Esophagus muscularis mucosa (tissue), 4 donors: ENCODE data around the gene XYLT1. TPM values are rescaled to one million over a fixed set of nuclear protein-coding genes. Genes with fewer than 3 reads are reported as not detected.

Experiments
- DNase-seq: peaks from one replicate; pipeline ENCODE4 v3.0.0-alpha.2; 2017; ENCODE audit errors: extremely low spot score
- H3K27ac ChIP-seq, 4 donors: fragments of 200-600 bp; sonication (generic); replicated peaks in 1 of 4; 1 replicate in 3 of 4; 2 replicates in 1 of 4; pipeline ENCODE4 v1.5.1; 2016 to 2019; ENCODE audit warnings: mild to moderate bottlenecking in 1 of 4
- H3K27me3 ChIP-seq, 4 donors: fragments of 200-600 bp; sonication (generic); one replicate each; pipeline versions ENCODE4 v1.5.1 to v1.6.0; 2016 to 2019
- H3K36me3 ChIP-seq, 4 donors: fragments of 200-600 bp; sonication (generic); one replicate each; pipeline ENCODE4 v1.5.1; 2016 to 2019
- H3K4me1 ChIP-seq, 4 donors: fragments of 200-600 bp; sonication (generic); one replicate each; pipeline ENCODE4 v1.5.1; 2016 to 2019
- H3K4me3 ChIP-seq, 4 donors: fragments of 200-600 bp; sonication (generic); 1 replicate in 2 of 4; 2 replicates in 2 of 4; pipeline ENCODE4 v1.5.1; 2016 to 2019; ENCODE audit warnings: mild to moderate bottlenecking in 4 of 4, moderate library complexity in 1 of 4
- H3K9me3 ChIP-seq, 4 donors: fragments of 200-600 bp; sonication (generic); 1 replicate in 3 of 4; 2 replicates in 1 of 4; pipeline ENCODE4 v1.5.1; 2016 to 2019
- EP300 ChIP-seq: sonication (generic); formaldehyde crosslinking; IDR thresholded peaks from one replicate; pipeline ENCODE4 v1.6.1; 2017; ENCODE audit warnings: antibody characterized with exemption
- POLR2A ChIP-seq: fragments of 450-650 bp; IDR thresholded peaks from one replicate; pipeline ENCODE4 v1.6.1; 2017; ENCODE audit warnings: antibody characterized with exemption, moderate library complexity, mild to moderate bottlenecking, low read depth
- POLR2AphosphoS5 ChIP-seq, 2 donors: sonication (generic); formaldehyde crosslinking; IDR thresholded peaks; one replicate each; pipeline ENCODE4 v1.6.1; 2017; ENCODE audit warnings: antibody characterized with exemption in 2 of 2
- WGBS: methylation state at CpG from one replicate; pipeline ENCODE4 v1.1.5; 2018; 5-methylcytosine and 5-hydroxymethylcytosine counted together
- intact Hi-C: fragments of 100-400 bp; cut with DNase I; formaldehyde crosslinking; loops from one replicate; pipeline ENCODE4 v1.15.1; 2023
- total RNA-seq, 4 donors: library from RNA; depleted of rRNA; stranded (reverse); fragments of >200 nt; gene quantifications; one replicate each; pipeline versions ENCODE4 v1.1.0 to v1.2.1, GENCODE V29; 2016
- TF ChIP-seq, protein P1 (sequence below), 3 experiments: fragments of 200-600 bp in 2 of 3; fragments of 450-650 bp in 1 of 3; sonication (generic) in 2 of 3; IDR thresholded peaks; one replicate each; pipeline ENCODE4 v1.5.1; 2017 to 2019; ENCODE audit warnings: antibody characterized with exemption in 3 of 3, mild to moderate bottlenecking in 2 of 3, moderate library complexity in 1 of 3

Gene XYLT1
- total RNA-seq, 4 donors from 2014 or later, result 25.2 to 57.1 (median 33.5) TPM

DNA sequence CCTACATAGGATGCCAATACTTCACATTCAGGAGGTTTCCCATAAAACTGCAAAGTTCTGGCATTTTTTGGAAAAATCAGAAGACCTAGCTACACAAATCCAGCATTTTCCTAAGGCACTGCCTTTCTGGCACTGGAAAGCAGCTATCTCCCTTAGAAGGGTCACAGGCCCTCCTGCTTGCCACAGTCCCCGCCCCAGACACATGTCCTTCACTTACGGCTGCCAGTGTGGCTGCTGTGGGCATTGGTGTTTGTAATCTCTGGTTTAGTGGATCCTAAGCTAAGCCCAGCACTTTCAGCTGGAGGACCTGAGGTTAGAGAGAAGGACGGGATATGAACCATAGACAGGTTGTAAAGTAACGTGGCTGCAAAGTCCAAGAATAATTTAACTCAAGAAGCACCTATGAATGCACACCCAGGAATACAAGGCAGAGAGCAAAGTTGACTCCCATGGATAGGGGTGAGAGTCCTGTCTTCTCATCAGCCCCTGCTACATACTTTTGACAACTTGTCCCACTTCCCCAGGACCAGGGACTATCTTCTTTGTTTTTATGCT is 100.0 kb downstream of the XYLT1 start:
- H3K9me3 ChIP-seq, result no peaks in the 10 kb centered on the region
- DNase-seq, result no peak
- 73% methylated on average over 4 of the region's 4 CpGs for WGBS
- H3K27me3 ChIP-seq, result no peaks in the 10 kb centered on the region
- H3K4me3 ChIP-seq, result no peak overlapping the region
- TF ChIP-seq, protein P1, sequence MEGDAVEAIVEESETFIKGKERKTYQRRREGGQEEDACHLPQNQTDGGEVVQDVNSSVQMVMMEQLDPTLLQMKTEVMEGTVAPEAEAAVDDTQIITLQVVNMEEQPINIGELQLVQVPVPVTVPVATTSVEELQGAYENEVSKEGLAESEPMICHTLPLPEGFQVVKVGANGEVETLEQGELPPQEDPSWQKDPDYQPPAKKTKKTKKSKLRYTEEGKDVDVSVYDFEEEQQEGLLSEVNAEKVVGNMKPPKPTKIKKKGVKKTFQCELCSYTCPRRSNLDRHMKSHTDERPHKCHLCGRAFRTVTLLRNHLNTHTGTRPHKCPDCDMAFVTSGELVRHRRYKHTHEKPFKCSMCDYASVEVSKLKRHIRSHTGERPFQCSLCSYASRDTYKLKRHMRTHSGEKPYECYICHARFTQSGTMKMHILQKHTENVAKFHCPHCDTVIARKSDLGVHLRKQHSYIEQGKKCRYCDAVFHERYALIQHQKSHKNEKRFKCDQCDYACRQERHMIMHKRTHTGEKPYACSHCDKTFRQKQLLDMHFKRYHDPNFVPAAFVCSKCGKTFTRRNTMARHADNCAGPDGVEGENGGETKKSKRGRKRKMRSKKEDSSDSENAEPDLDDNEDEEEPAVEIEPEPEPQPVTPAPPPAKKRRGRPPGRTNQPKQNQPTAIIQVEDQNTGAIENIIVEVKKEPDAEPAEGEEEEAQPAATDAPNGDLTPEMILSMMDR (IDR thresholded peaks at IDR 0.05), result no peak
- no peak for TF ChIP-seq POLR2AphosphoS5 (IDR thresholded peaks at IDR 0.05)
- no peak for TF ChIP-seq POLR2A
- no peak for TF ChIP-seq EP300
- intact Hi-C loops, result no loop called here
- H3K4me1 ChIP-seq, result peaks cover 22 to 80% (median 75%) of the 10 kb centered on the region in 4 donors
- no peaks in the 10 kb centered on the region for H3K36me3 ChIP-seq
- peak overlapping the region; percentile 32 to 66 (median 60) for H3K27ac ChIP-seq

DNA sequence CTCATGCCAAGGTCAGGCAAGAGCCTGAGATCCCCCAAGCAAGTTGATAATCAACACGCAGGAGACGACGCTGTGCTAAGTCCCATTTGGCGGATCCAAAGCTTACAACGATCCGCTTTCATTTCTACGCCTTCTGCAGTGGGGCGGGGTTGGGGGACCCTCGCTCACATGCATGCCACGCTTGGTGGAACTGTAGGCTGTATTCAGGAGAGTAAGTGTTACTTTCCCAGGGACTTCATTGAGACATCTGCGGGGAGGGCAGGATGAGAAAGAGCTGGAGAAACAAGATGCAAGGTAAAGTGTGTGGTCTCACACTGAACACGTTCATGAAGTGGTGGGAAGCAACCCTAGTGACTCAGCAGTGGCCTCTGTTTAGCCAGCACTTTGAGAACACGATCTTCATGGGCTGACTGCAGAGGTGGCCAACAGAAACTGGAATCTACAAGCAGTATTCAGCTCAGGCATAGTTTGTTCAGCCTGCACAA is 100.5 kb downstream of the XYLT1 start:
- DNase-seq, result no peak
- H3K4me1 ChIP-seq, result peaks cover 18 to 80% (median 75%) of the 10 kb centered on the region in 4 donors
- no peaks in the 10 kb centered on the region for H3K9me3 ChIP-seq
- no peaks in the 10 kb centered on the region for H3K36me3 ChIP-seq
- H3K27me3 ChIP-seq, result no peaks in the 10 kb centered on the region
- TF ChIP-seq POLR2A, result no peak
- TF ChIP-seq POLR2AphosphoS5 (IDR thresholded peaks at IDR 0.05), result no peak
- TF ChIP-seq EP300, result no peak
- TF ChIP-seq, protein P1 (IDR thresholded peaks at IDR 0.05), result no peak
- peak overlapping the region; percentile 32 to 66 (median 60) for H3K27ac ChIP-seq
- no peak overlapping the region for H3K4me3 ChIP-seq
- intact Hi-C loops, result no loop called here
- 84% methylated on average over 12 of the region's 13 CpGs for WGBS

DNA sequence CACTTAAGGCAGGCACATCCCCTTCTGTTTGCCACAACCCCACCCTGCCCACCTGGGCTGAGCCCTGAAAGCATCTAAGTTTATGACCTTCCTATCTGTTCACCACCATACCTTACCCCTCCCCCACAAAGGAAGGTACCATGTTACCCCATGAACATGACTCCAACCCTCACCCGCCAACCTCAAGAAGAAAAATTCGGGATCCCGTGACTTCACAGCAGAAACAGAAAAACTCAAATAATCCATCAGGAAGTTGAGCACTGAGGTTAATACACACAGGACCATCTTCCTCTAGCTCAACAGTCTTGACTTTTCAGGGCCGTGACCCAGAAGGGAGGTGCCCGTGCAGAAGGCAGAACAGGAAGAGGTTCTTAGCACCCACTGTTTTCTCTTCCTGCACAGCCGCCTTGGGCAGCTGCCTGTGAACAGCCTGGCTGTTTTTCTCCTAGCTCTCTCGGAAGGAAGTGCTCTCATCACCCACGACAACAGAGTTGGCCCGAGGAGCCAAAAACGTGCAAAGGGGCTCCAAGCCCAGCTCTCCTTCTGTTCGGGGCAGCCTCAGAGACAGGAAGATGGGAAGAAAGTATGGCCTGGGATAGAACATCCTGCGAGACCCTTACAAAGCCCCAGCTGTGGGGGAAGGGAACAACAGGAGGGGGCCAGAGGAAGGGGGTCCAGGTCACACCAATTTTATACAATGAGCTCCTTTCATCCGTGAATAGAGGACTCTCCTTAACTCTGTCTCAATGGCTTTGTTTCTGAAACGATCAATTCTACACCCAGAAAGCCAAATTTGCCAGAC is 101.1 kb downstream of the XYLT1 start:
- Histone ChIP-seq H3K9me3 (no peaks in the 10 kb centered on the region), H3K4me1 (peaks cover 24 to 80% (median 75%) of the 10 kb centered on the region in 4 donors), H3K36me3 (no peaks in the 10 kb centered on the region), H3K4me3 (no peak overlapping the region), H3K27me3 (no peaks in the 10 kb centered on the region), H3K27ac (peak overlapping the region; percentile 32 to 66 (median 60))
- no peak for DNase-seq
- TF ChIP-seq POLR2AphosphoS5 (IDR thresholded peaks at IDR 0.05) (peak; percentile 36 to 41), POLR2A (no peak), EP300 (no peak)
- TF ChIP-seq, protein P1 (IDR thresholded peaks at IDR 0.05), result no peak
- intact Hi-C loops, result loop anchor here (5.0 kb wide), 1 partner anchor 98 kb away; no protein-coding TSS in a partner anchor
- 59% methylated on average over 14 of the region's 14 CpGs for WGBS

GRCh38 chr16:17368951-17369350 is 101.8 kb downstream of the XYLT1 start:
- Histone ChIP-seq H3K27me3 (no peaks in the 10 kb centered on the region), H3K36me3 (no peaks in the 10 kb centered on the region), H3K27ac (peak overlapping the region; percentile 58 to 69 (median 64)), H3K4me1 (peaks cover 28 to 82% (median 76%) of the 10 kb centered on the region in 4 donors), H3K4me3 (no peak overlapping the region), H3K9me3 (no peaks in the 10 kb centered on the region)
- WGBS, result 85% methylated on average over 5 of the region's 5 CpGs
- TF ChIP-seq POLR2A, result no peak
- TF ChIP-seq, protein P1 (IDR thresholded peaks at IDR 0.05), result no peak
- TF ChIP-seq EP300, result no peak
- TF ChIP-seq POLR2AphosphoS5 (IDR thresholded peaks at IDR 0.05), result no peak
- no peak for DNase-seq
- intact Hi-C loops, result loop anchor here (5.0 kb wide), 1 partner anchor 98 kb away; no protein-coding TSS in a partner anchor
